GM18873 (cell line): ENCODE measurements around the gene ULK4.

Experiments used
- ATAC-seq: cut with Tn5 transposase; IDR thresholded peaks from one replicate; pipeline ENCODE4 v1.9.1; 2021; ENCODE audit warnings: mild to moderate bottlenecking, moderate library complexity, moderate number of reproducible peaks; ENCODE audit not compliant: unreplicated experiment, low FRiP score

Gene ULK4

GRCh38 chr3:41329881-41330280, 632.0 kb downstream of the ULK4 start:
- no peak for ATAC-seq

- ATAC-seq, result no peak
Measured at GRCh38 chr3:41328926-41329325, 633.0 kb downstream of the ULK4 start.

- no peak for ATAC-seq
Measured at GRCh38 chr3:41327718-41328117, 634.2 kb downstream of the ULK4 start.

- ATAC-seq, result no peak
Measured at GRCh38 chr3:41324156-41324475, 637.8 kb downstream of the ULK4 start.

- no peak for ATAC-seq
Measured at GRCh38 chr3:41323467-41324155, 638.3 kb downstream of the ULK4 start.

GRCh38 chr3:41321642-41321980, 640.3 kb downstream of the ULK4 start:
- ATAC-seq, result no peak

- ATAC-seq, result no peak
Measured at GRCh38 chr3:41320953-41321641, 640.8 kb downstream of the ULK4 start.

- no peak for ATAC-seq
Measured at GRCh38 chr3:41318520-41318919, 643.4 kb downstream of the ULK4 start.

- no peak for ATAC-seq
Measured at GRCh38 chr3:41317718-41318117, 644.2 kb downstream of the ULK4 start.

GRCh38 chr3:41317298-41317697, 644.6 kb downstream of the ULK4 start:
- ATAC-seq, result no peak

GRCh38 chr3:41315126-41315525, 646.8 kb downstream of the ULK4 start:
- no peak for ATAC-seq

- ATAC-seq, result no peak
Measured at GRCh38 chr3:41308119-41308518, 653.8 kb downstream of the ULK4 start.

GRCh38 chr3:41307065-41307464, 654.8 kb downstream of the ULK4 start:
- no peak for ATAC-seq

- ATAC-seq, result no peak
Measured at GRCh38 chr3:41304593-41304992, 657.3 kb downstream of the ULK4 start.

GRCh38 chr3:41302295-41302694, 659.6 kb downstream of the ULK4 start:
- no peak for ATAC-seq

- no peak for ATAC-seq
Measured at GRCh38 chr3:41301548-41301947, 660.4 kb downstream of the ULK4 start.

- ATAC-seq, result no peak
Measured at GRCh38 chr3:41299036-41299435, 662.9 kb downstream of the ULK4 start.

GRCh38 chr3:41297750-41298149, 664.2 kb downstream of the ULK4 start:
- ATAC-seq, result no peak

GRCh38 chr3:41296556-41296955, 665.3 kb downstream of the ULK4 start:
- ATAC-seq, result no peak

GRCh38 chr3:41295740-41296139, 666.2 kb downstream of the ULK4 start:
- ATAC-seq, result no peak

- no peak for ATAC-seq
Measured at GRCh38 chr3:41293169-41293681, 668.7 kb downstream of the ULK4 start.

- no peak for ATAC-seq
Measured at GRCh38 chr3:41290736-41291135, 671.2 kb downstream of the ULK4 start.
